MM.1S (cell line): ENCODE results near the gene TECPR2.

Experiments used
- DNase-seq: peaks from one replicate; pipeline ENCODE4 v3.0.0-alpha.2; 2015
- H2AFZ ChIP-seq: fragments of 300-600 bp; sonication (generic); 2 replicates; pipeline ENCODE4 v1.6.0; 2016; ENCODE audit warnings: antibody characterized with exemption, low read length
- H3F3A ChIP-seq: fragments of 300-600 bp; sonication (generic); 2 replicates; pipeline ENCODE4 v1.6.1; 2016; ENCODE audit warnings: mild to moderate bottlenecking, antibody characterized with exemption, low read length, moderate library complexity, mixed read lengths; ENCODE audit not compliant: insufficient read depth
- H3K27ac ChIP-seq: fragments of 300-600 bp; sonication (generic); 2 replicates; pipeline ENCODE4 v1.5.1; 2016; ENCODE audit warnings: mild to moderate bottlenecking, low read length
- H3K27me3 ChIP-seq: fragments of 300-600 bp; sonication (generic); replicated peaks from 2 replicates; pipeline ENCODE4 v1.6.0; 2016; ENCODE audit warnings: low read length; ENCODE audit not compliant: insufficient read depth
- H3K36me3 ChIP-seq: fragments of 300-600 bp; sonication (generic); replicated peaks from 2 replicates; pipeline ENCODE4 v1.6.1; 2016; ENCODE audit warnings: mild to moderate bottlenecking, low read length, mixed read lengths; ENCODE audit not compliant: insufficient read depth
- H3K4me1 ChIP-seq: fragments of 300-600 bp; sonication (generic); 2 replicates; pipeline ENCODE4 v1.6.1; 2016; ENCODE audit warnings: low read length, mixed read lengths
- H3K4me2 ChIP-seq: fragments of 300-600 bp; sonication (generic); 2 replicates; pipeline ENCODE4 v1.6.0; 2016; ENCODE audit warnings: low read depth, low read length
- H3K4me3 ChIP-seq: fragments of 300-600 bp; sonication (generic); 2 replicates; pipeline ENCODE4 v1.5.1; 2016; ENCODE audit warnings: low read length, mixed read lengths
- H3K79me2 ChIP-seq: fragments of 300-600 bp; sonication (generic); 2 replicates; pipeline ENCODE4 v1.6.1; 2016; ENCODE audit warnings: mixed run types, low read length, mixed read lengths
- H3K9ac ChIP-seq: fragments of 300-600 bp; sonication (generic); 2 replicates; pipeline ENCODE4 v1.6.1; 2016; ENCODE audit warnings: low read length, mixed read lengths
- H3K9me2 ChIP-seq: fragments of 300-600 bp; sonication (generic); replicated peaks from 2 replicates; pipeline ENCODE4 v1.6.1; 2016; ENCODE audit warnings: mild to moderate bottlenecking, low read length, mixed read lengths; ENCODE audit not compliant: insufficient read depth
- H3K9me3 ChIP-seq: fragments of 300-600 bp; sonication (generic); replicated peaks from 2 replicates; pipeline ENCODE4 v1.6.1; 2016; ENCODE audit warnings: mild to moderate bottlenecking, low read length, mixed read lengths; ENCODE audit not compliant: insufficient read depth
- H4K20me1 ChIP-seq: fragments of 300-600 bp; sonication (generic); 2 replicates; pipeline ENCODE4 v1.6.1; 2016; ENCODE audit warnings: mild to moderate bottlenecking, low read length, moderate library complexity, mixed read lengths; ENCODE audit not compliant: insufficient read depth
- EZH2 ChIP-seq: fragments of 300-600 bp; sonication (generic); optimal IDR thresholded peaks from 2 replicates; pipeline ENCODE3; 2017; ENCODE audit warnings: low read depth, mild to moderate bottlenecking, antibody characterized with exemption, low read length, mixed read lengths
- EZH2phosphoT487 ChIP-seq: fragments of 300-600 bp; sonication (generic); IDR thresholded peaks from 2 replicates; pipeline ENCODE4 v1.6.1; 2018; ENCODE audit warnings: antibody characterized with exemption, low read length
- TF ChIP-seq, protein P1 (sequence below): fragments of 300-600 bp; sonication (generic); IDR thresholded peaks from 2 replicates; pipeline ENCODE4 v1.5.1; 2016; ENCODE audit warnings: antibody characterized with exemption, low read length, mixed read lengths

The TECPR2 gene

DNA sequence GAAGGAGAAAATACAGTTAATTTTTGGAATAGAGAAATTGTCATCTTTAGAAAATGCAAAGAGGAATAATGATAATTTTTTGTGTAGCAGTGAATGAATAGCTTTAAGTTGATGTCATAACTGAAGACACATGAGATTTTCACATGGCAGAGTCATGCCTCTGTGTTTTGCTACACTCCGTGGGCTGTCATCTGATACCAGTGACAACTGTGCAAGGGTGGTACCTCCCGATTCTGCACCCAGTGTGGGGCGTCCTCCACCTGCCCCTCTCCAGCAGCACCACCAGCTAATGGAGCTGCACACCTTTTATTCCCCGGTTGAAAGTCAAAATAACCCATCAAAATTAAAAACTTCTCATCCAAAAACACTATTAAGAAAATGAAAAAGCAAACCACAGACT is 99.7 kb downstream of the TECPR2 start:
- H3K79me2 ChIP-seq: no peaks in the 10 kb centered on the region
- no peak overlapping the region for H3K4me2 ChIP-seq
- no peaks in the 10 kb centered on the region for H3K27me3 ChIP-seq
- H3K9me2 ChIP-seq: no peaks in the 10 kb centered on the region
- no peak overlapping the region for H3K9ac ChIP-seq
- H4K20me1 ChIP-seq: no peaks in the 10 kb centered on the region
- no peak for TF ChIP-seq EZH2
- TF ChIP-seq EZH2phosphoT487: no peak
- TF ChIP-seq, protein P1, sequence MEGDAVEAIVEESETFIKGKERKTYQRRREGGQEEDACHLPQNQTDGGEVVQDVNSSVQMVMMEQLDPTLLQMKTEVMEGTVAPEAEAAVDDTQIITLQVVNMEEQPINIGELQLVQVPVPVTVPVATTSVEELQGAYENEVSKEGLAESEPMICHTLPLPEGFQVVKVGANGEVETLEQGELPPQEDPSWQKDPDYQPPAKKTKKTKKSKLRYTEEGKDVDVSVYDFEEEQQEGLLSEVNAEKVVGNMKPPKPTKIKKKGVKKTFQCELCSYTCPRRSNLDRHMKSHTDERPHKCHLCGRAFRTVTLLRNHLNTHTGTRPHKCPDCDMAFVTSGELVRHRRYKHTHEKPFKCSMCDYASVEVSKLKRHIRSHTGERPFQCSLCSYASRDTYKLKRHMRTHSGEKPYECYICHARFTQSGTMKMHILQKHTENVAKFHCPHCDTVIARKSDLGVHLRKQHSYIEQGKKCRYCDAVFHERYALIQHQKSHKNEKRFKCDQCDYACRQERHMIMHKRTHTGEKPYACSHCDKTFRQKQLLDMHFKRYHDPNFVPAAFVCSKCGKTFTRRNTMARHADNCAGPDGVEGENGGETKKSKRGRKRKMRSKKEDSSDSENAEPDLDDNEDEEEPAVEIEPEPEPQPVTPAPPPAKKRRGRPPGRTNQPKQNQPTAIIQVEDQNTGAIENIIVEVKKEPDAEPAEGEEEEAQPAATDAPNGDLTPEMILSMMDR: no peak
- no peak overlapping the region for H2AFZ ChIP-seq
- H3K4me1 ChIP-seq: no peaks in the 10 kb centered on the region
- no peaks in the 10 kb centered on the region for H3F3A ChIP-seq
- no peak overlapping the region for H3K27ac ChIP-seq
- DNase-seq: no peak
- H3K9me3 ChIP-seq: no peaks in the 10 kb centered on the region
- no peak overlapping the region for H3K4me3 ChIP-seq
- no peaks in the 10 kb centered on the region for H3K36me3 ChIP-seq

DNA sequence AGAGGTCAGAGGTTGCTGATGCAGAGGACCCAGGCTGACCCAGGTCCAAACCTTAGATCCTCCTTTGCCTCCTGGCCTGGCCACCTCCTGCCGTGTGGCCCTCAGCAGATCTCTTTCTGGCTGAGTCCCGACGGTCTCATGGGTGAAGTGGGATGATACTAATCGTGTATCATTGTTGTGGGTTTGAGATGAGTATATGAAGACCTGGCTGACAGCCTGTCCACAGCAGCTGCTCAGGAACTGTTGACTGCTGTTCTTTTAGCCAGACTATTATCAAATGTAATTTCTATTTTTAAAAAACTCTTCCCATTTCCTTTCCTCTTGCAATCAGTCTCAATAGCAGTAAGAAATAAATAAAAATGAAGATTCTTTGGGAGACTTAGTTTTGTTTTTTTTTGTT is 101.3 kb downstream of the TECPR2 start:
- H3K27ac ChIP-seq: no peak overlapping the region
- H3K27me3 ChIP-seq: no peaks in the 10 kb centered on the region
- no peaks in the 10 kb centered on the region for H3K79me2 ChIP-seq
- H3K9me2 ChIP-seq: no peaks in the 10 kb centered on the region
- H3K4me1 ChIP-seq: no peaks in the 10 kb centered on the region
- no peaks in the 10 kb centered on the region for H3K9me3 ChIP-seq
- TF ChIP-seq EZH2 (no peak), EZH2phosphoT487 (no peak)
- H3K36me3 ChIP-seq: no peaks in the 10 kb centered on the region
- no peaks in the 10 kb centered on the region for H4K20me1 ChIP-seq
- no peak for DNase-seq
- H3K9ac ChIP-seq: no peak overlapping the region
- no peak overlapping the region for H2AFZ ChIP-seq
- no peak overlapping the region for H3K4me3 ChIP-seq
- no peaks in the 10 kb centered on the region for H3F3A ChIP-seq
- H3K4me2 ChIP-seq: no peak overlapping the region

DNA sequence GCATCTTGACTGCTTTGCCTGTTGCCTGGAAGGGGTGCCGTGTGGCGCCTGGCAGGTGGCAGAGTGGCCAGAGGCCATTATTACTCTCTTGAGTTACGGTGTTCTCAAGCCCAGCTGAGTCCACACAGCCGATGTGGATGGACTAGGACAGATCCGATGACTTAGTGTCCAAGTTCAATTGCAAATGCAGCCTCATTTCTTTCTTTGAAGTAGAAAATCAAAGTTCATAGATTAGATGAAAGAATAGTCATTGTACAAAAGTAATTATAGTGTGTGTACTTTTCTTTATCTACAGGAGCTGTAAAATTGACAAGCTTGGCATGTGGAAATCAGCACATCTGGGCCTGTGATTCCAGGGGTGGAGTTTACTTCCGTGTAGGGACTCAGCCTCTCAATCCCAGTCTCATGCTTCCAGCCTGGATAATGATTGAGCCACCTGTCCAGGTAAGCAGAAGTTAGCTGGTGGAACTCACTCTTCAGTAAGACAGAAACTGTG is 102.2 kb downstream of the TECPR2 start:
- no peaks in the 10 kb centered on the region for H3K4me1 ChIP-seq
- no peak overlapping the region for H3K4me3 ChIP-seq
- H3K27me3 ChIP-seq: no peaks in the 10 kb centered on the region
- H3K9me2 ChIP-seq: no peaks in the 10 kb centered on the region
- H2AFZ ChIP-seq: no peak overlapping the region
- TF ChIP-seq EZH2 (no peak), EZH2phosphoT487 (no peak)
- TF ChIP-seq, protein P1: no peak
- H3K27ac ChIP-seq: no peak overlapping the region
- no peak for DNase-seq
- no peak overlapping the region for H3K9ac ChIP-seq
- H4K20me1 ChIP-seq: no peaks in the 10 kb centered on the region
- no peaks in the 10 kb centered on the region for H3K79me2 ChIP-seq
- no peaks in the 10 kb centered on the region for H3K36me3 ChIP-seq
- H3K4me2 ChIP-seq: no peak overlapping the region
- H3F3A ChIP-seq: no peaks in the 10 kb centered on the region
- no peaks in the 10 kb centered on the region for H3K9me3 ChIP-seq

DNA sequence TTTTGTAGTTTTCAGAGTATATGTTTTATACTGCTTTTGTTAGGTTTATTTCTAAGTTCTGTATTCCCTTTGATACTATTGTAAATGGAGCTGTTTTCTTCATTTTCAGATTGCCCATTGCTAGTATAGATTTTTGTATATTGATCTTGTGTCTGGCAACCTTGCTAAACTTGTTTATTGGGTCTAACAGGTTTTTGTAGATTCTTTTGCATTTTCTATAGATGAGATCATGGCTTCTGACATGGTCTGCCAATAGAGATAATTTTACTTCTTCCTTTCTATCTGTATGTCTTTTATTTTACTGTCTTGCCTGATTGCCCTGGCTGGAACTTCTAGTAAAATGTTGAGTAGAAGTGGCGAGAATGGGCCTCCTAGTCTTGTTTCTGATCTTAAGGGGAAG is 106.5 kb downstream of the TECPR2 start:
- no peaks in the 10 kb centered on the region for H3K4me1 ChIP-seq
- H3K9me2 ChIP-seq: no peaks in the 10 kb centered on the region
- H3K4me2 ChIP-seq: no peak overlapping the region
- no peak for DNase-seq
- H3K27ac ChIP-seq: no peak overlapping the region
- no peak overlapping the region for H3K9ac ChIP-seq
- no peak overlapping the region for H3K4me3 ChIP-seq
- H3F3A ChIP-seq: no peaks in the 10 kb centered on the region
- H3K36me3 ChIP-seq: no peaks in the 10 kb centered on the region
- no peak overlapping the region for H2AFZ ChIP-seq
- H3K27me3 ChIP-seq: no peaks in the 10 kb centered on the region
- TF ChIP-seq EZH2 (no peak), EZH2phosphoT487 (no peak)
- TF ChIP-seq, protein P1: no peak
- no peaks in the 10 kb centered on the region for H3K79me2 ChIP-seq
- no peaks in the 10 kb centered on the region for H4K20me1 ChIP-seq
- H3K9me3 ChIP-seq: no peaks in the 10 kb centered on the region
